Suprapubic skin (tissue), 4 donors: ENCODE data around the gene LAMA3.

Source experiments
- EP300 ChIP-seq: sonication (generic); formaldehyde crosslinking; IDR thresholded peaks from one replicate; pipeline ENCODE4 v1.6.1; 2017; ENCODE audit warnings: antibody characterized with exemption
- POLR2A ChIP-seq, 2 donors: fragments of 450-650 bp; IDR thresholded peaks; one replicate each; pipeline ENCODE4 v1.6.1; 2017; ENCODE audit warnings: antibody characterized with exemption in 2 of 2, mild to moderate bottlenecking in 2 of 2, moderate library complexity in 2 of 2
- POLR2AphosphoS5 ChIP-seq, 3 donors: sonication (generic); formaldehyde crosslinking; IDR thresholded peaks; one replicate each; pipeline ENCODE4 v1.6.1; 2017; ENCODE audit warnings: antibody characterized with exemption in 3 of 3
- TF ChIP-seq, protein P1 (sequence below), 2 donors: fragments of 200-600 bp in 1 of 2; fragments of 450-650 bp in 1 of 2; sonication (generic) in 1 of 2; IDR thresholded peaks; one replicate each; pipeline ENCODE4 v1.5.1; 2016 to 2019; ENCODE audit warnings: antibody characterized with exemption in 2 of 2, mild to moderate bottlenecking in 1 of 2, moderate library complexity in 1 of 2

DNA sequence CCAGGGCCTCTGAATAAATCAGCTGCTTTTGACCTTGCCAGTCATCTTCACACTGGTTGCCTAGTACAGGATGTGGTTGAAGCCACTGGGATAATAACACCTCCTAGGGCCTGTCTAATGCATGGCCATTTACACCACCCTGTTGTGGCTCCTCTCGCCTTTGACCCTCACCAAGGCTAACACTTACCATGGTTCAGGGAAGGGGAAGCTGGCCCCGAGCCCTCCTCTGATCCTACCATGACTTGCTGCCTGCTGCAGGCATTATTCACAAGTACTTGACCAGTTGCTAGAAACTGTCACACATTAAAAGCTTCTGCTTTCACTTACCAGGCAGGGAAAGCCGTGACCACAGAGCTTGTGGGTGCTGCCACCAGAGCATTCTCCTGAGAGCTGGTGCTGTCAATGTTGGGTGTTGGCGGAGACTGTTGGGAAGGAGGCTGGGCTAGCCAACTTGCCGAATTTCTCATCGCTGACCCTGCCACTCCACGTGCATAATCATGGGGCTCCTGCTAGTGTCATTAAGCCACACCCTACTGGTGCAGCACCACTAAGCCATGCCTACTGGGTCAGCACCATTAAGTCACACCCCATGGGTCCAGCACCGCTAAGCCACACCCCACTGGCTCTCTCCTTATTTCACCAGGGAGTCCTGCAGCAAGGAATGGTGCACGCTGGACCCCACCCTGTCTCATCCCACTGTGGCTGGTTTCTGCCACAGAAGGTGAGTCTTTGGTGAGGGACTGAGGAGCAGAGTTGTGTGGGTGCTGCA is 278.3 kb downstream of the LAMA3 start:
- TF ChIP-seq, protein P1, sequence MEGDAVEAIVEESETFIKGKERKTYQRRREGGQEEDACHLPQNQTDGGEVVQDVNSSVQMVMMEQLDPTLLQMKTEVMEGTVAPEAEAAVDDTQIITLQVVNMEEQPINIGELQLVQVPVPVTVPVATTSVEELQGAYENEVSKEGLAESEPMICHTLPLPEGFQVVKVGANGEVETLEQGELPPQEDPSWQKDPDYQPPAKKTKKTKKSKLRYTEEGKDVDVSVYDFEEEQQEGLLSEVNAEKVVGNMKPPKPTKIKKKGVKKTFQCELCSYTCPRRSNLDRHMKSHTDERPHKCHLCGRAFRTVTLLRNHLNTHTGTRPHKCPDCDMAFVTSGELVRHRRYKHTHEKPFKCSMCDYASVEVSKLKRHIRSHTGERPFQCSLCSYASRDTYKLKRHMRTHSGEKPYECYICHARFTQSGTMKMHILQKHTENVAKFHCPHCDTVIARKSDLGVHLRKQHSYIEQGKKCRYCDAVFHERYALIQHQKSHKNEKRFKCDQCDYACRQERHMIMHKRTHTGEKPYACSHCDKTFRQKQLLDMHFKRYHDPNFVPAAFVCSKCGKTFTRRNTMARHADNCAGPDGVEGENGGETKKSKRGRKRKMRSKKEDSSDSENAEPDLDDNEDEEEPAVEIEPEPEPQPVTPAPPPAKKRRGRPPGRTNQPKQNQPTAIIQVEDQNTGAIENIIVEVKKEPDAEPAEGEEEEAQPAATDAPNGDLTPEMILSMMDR (IDR thresholded peaks at IDR 0.05), result no peak
- TF ChIP-seq POLR2A (IDR thresholded peaks at IDR 0.05), result no peak
- no peak for TF ChIP-seq POLR2AphosphoS5 (IDR thresholded peaks at IDR 0.05)
- no peak for TF ChIP-seq EP300
